GM18499 (cell line): Measurements from ENCODE around the gene OR5H14.
"Not testable (repeated sequence)": the region's sequence is repeated elsewhere in the genome, so short reads cannot be mapped to it uniquely, and the experiment has no call there.

Source experiments
- ATAC-seq: cut with Tn5 transposase; IDR thresholded peaks from one replicate; pipeline ENCODE4 v1.9.1; 2021; ENCODE audit warnings: moderate number of reproducible peaks; ENCODE audit not compliant: insufficient read depth, unreplicated experiment

The OR5H14 gene

GRCh38 chr3:98190911-98191310 is 43.6 kb downstream of the OR5H14 start:
- not testable (repeated sequence) for ATAC-seq

GRCh38 chr3:98196293-98196692 is 49.0 kb downstream of the OR5H14 start:
- ATAC-seq = not testable (repeated sequence)

- no peak for ATAC-seq
These were observed 51.7 kb downstream of the OR5H14 start for GRCh38 chr3:98199020-98199419.
